H9 (cell line): Measurements from ENCODE around the gene ADSL. TPM values are rescaled to one million over a fixed set of nuclear protein-coding genes. Genes with fewer than 3 reads are reported as not detected.

Source experiments
- DNase-seq: peaks from one replicate; pipeline ENCODE4 v3.0.0-alpha.2; 2017
- H2AFZ ChIP-seq: one replicate; pipeline ENCODE4 v1.6.1; 2013; ENCODE audit warnings: mild to moderate bottlenecking, low read length, control low read depth, moderate library complexity
- H2AK5ac ChIP-seq: 2 replicates; pipeline ENCODE4 v1.6.1; 2013; ENCODE audit warnings: low read length, control low read depth, mixed read lengths; ENCODE audit not compliant: insufficient read length
- H2BK120ac ChIP-seq: one replicate; pipeline ENCODE4 v1.6.1; 2013; ENCODE audit warnings: low read depth, mild to moderate bottlenecking, low read length, control low read depth, inconsistent platforms; ENCODE audit not compliant: poor library complexity, severe bottlenecking
- H2BK12ac ChIP-seq: 2 replicates; pipeline ENCODE4 v1.6.1; 2013; ENCODE audit warnings: low read length, control low read depth, mixed read lengths, low read depth; ENCODE audit not compliant: insufficient read length
- H2BK15ac ChIP-seq: 2 replicates; pipeline ENCODE4 v1.6.1; 2013; ENCODE audit warnings: low read depth, low read length, control low read depth
- H2BK20ac ChIP-seq: one replicate; pipeline ENCODE4 v1.6.1; 2013; ENCODE audit warnings: low read depth, mild to moderate bottlenecking, low read length, control low read depth, inconsistent platforms; ENCODE audit not compliant: poor library complexity, severe bottlenecking
- H2BK5ac ChIP-seq: 2 replicates; pipeline ENCODE4 v1.6.1; 2013; ENCODE audit warnings: low read length, control low read depth, mixed read lengths; ENCODE audit not compliant: insufficient read length
- H3K14ac ChIP-seq: 2 replicates; pipeline ENCODE4 v1.6.1; 2013; ENCODE audit warnings: low read length, control low read depth; ENCODE audit not compliant: insufficient read depth
- H3K18ac ChIP-seq: 2 replicates; pipeline ENCODE4 v1.6.1; 2013; ENCODE audit warnings: low read depth, mild to moderate bottlenecking, mixed read lengths, low read length, control low read depth; ENCODE audit not compliant: insufficient read length
- H3K23ac ChIP-seq: 2 replicates; pipeline ENCODE4 v1.6.1; 2013; ENCODE audit warnings: low read length, control low read depth, mixed read lengths, low read depth; ENCODE audit not compliant: insufficient read length
- H3K23me2 ChIP-seq: 2 replicates; pipeline ENCODE4 v1.6.1; 2013; ENCODE audit warnings: low read depth, mild to moderate bottlenecking, mixed read lengths, low read length, control low read depth; ENCODE audit not compliant: insufficient read length, poor library complexity, severe bottlenecking
- H3K27ac ChIP-seq: 2 replicates; pipeline ENCODE4 v1.5.1; 2013; ENCODE audit warnings: low read length, control low read depth, mixed read lengths, low read depth; ENCODE audit not compliant: insufficient read length
- H3K27me3 ChIP-seq: 2 replicates; pipeline ENCODE4 v1.6.1; 2013; ENCODE audit warnings: low read length, control low read depth, inconsistent platforms; ENCODE audit not compliant: insufficient read depth
- H3K4ac ChIP-seq: 2 replicates; pipeline ENCODE4 v1.6.1; 2013; ENCODE audit warnings: low read depth, mild to moderate bottlenecking, control low read depth, inconsistent platforms, low read length, moderate library complexity
- H3K4me1 ChIP-seq: 2 replicates; pipeline ENCODE4 v1.6.1; 2013; ENCODE audit warnings: low read length, control low read depth, inconsistent platforms; ENCODE audit not compliant: insufficient read depth
- H3K4me2 ChIP-seq: 2 replicates; pipeline ENCODE4 v1.6.1; 2013; ENCODE audit warnings: low read length, control low read depth, mixed read lengths; ENCODE audit not compliant: insufficient read length, insufficient read depth
- H3K56ac ChIP-seq: 2 replicates; pipeline ENCODE4 v1.6.1; 2013; ENCODE audit warnings: low read depth, mild to moderate bottlenecking, mixed read lengths, low read length, control low read depth; ENCODE audit not compliant: insufficient read length
- H3K79me1 ChIP-seq: 2 replicates; pipeline ENCODE4 v1.6.1; 2013; ENCODE audit warnings: low read depth, mild to moderate bottlenecking, moderate library complexity, low read length, control low read depth, inconsistent platforms; ENCODE audit not compliant: insufficient read depth, poor library complexity, severe bottlenecking
- H3K79me2 ChIP-seq: 2 replicates; pipeline ENCODE4 v1.6.1; 2013; ENCODE audit warnings: low read length, control low read depth, inconsistent platforms; ENCODE audit not compliant: insufficient read depth
- H3K9ac ChIP-seq: 2 replicates; pipeline ENCODE4 v1.6.1; 2013; ENCODE audit warnings: low read length, control low read depth, mixed read lengths; ENCODE audit not compliant: insufficient read length; ENCODE audit errors: extremely low read depth
- H3K9me3 ChIP-seq: one replicate; pipeline ENCODE4 v1.6.1; 2013; ENCODE audit warnings: low read depth, low read length, inconsistent platforms; ENCODE audit not compliant: control insufficient read depth
- H3T11ph ChIP-seq: one replicate; pipeline ENCODE4 v1.6.1; 2013; ENCODE audit warnings: mild to moderate bottlenecking, low read length, control low read depth, inconsistent platforms
- H4K20me1 ChIP-seq: one replicate; pipeline ENCODE4 v1.6.1; 2013; ENCODE audit not compliant: control insufficient read depth, insufficient read length, insufficient read depth
- H4K5ac ChIP-seq: 2 replicates; pipeline ENCODE4 v1.6.1; 2013; ENCODE audit warnings: low read depth, mild to moderate bottlenecking, mixed read lengths, low read length, control low read depth; ENCODE audit not compliant: insufficient read length
- H4K8ac ChIP-seq: replicated peaks from 2 replicates; pipeline ENCODE4 v1.6.1; 2013; ENCODE audit warnings: low read length, control low read depth, mixed read lengths, low read depth; ENCODE audit not compliant: insufficient read length
- H4K91ac ChIP-seq: 2 replicates; pipeline ENCODE4 v1.6.1; 2013; ENCODE audit warnings: low read depth, mild to moderate bottlenecking, moderate library complexity, mixed read lengths, low read length, control low read depth; ENCODE audit not compliant: insufficient read length
- H3K27ac Mint-ChIP-seq, 3 experiments: 2 replicates in 2 of 3; 3 replicates in 1 of 3; pipeline ENCODE4 v1.8.0; 2020 to 2021; ENCODE audit warnings: mixed read lengths in 3 of 3, mild to moderate bottlenecking in 1 of 3, moderate library complexity in 1 of 3
- H3K27me3 Mint-ChIP-seq: 2 replicates; pipeline ENCODE4 v1.8.0; 2021; ENCODE audit warnings: low read depth, mild to moderate bottlenecking, moderate library complexity, mixed read lengths
- H3K36me3 Mint-ChIP-seq, 3 experiments: 2 replicates in 2 of 3; 3 replicates in 1 of 3; pipeline ENCODE4 v1.8.0; 2020 to 2021; ENCODE audit warnings: low read depth in 3 of 3, mixed read lengths in 3 of 3; ENCODE audit not compliant: insufficient read depth in 1 of 3
- H3K4me1 Mint-ChIP-seq, 2 experiments: 2 replicates each; pipeline ENCODE4 v1.8.0; 2020; ENCODE audit warnings: mixed read lengths in 2 of 2
- H3K4me3 Mint-ChIP-seq, 2 experiments: 2 replicates in 1 of 2; 3 replicates in 1 of 2; pipeline ENCODE4 v1.8.0; 2020 to 2021; ENCODE audit warnings: mild to moderate bottlenecking in 2 of 2, mixed read lengths in 2 of 2, moderate library complexity in 1 of 2
- H3K9me3 Mint-ChIP-seq, 2 experiments: 2 replicates in 1 of 2; 3 replicates in 1 of 2; pipeline ENCODE4 v1.8.0; 2020; ENCODE audit warnings: mild to moderate bottlenecking in 2 of 2, mixed read lengths in 2 of 2, moderate library complexity in 1 of 2
- CTCF ChIP-seq: fragments of 200-600 bp; sonication (generic); conservative IDR thresholded peaks from 3 replicates; pipeline ENCODE4 v1.8.0; 2021; ENCODE audit warnings: antibody characterized with exemption, mild to moderate bottlenecking
- WGBS: extraction: QIAGEN DNeasy Blood & Tissue Kit; methylation state at CpG from one replicate; pipeline ENCODE4 v1.1.7; 2013; ENCODE audit warnings: missing lambda C conversion rate, low lambda C conversion rate, mixed read lengths; ENCODE audit not compliant: insufficient read length; ENCODE audit errors: extremely low coverage; 5-methylcytosine and 5-hydroxymethylcytosine counted together
- total RNA-seq: library from RNA; stranded (reverse); gene quantifications from 2 replicates; pipeline ENCODE4 v1.2.1, GENCODE V29; 2021

Gene ADSL
- total RNA-seq, 1 experiment from 2014 or later = 175 TPM

- H2BK15ac ChIP-seq = no peak overlapping the region
- H3K79me2 ChIP-seq = no peaks in the 10 kb centered on the region
- peak overlapping the region; percentile 76 to 91 (median 88) for H3K27ac Mint-ChIP-seq
- H3K4me1 ChIP-seq = no peaks in the 10 kb centered on the region
- H3K27me3 Mint-ChIP-seq = no peaks in the 10 kb centered on the region; the same call in 1 of the 2 replicates
- no CpG with 5 or more reads among the region's 10 CpGs for WGBS
- no peak overlapping the region for H2BK12ac ChIP-seq
- H4K8ac ChIP-seq = no peak overlapping the region
- no peak overlapping the region for H3K4me3 Mint-ChIP-seq
- TF ChIP-seq CTCF = no peak
- H2BK120ac ChIP-seq = no peak overlapping the region
- H3K23ac ChIP-seq = no peak overlapping the region
- H3K36me3 Mint-ChIP-seq = peaks cover 23 to 53% (median 51%) of the 10 kb centered on the region in 3 experiments
- H4K5ac ChIP-seq = no peak overlapping the region
- H3K18ac ChIP-seq = no peak overlapping the region
- H3K56ac ChIP-seq = no peak overlapping the region
- no peaks in the 10 kb centered on the region for H3K9me3 ChIP-seq
- H3K27ac ChIP-seq = no peak overlapping the region
- H3T11ph ChIP-seq = no peak overlapping the region
- DNase-seq = no peak
- H3K9me3 Mint-ChIP-seq = no peaks in the 10 kb centered on the region
- H3K23me2 ChIP-seq = no peaks in the 10 kb centered on the region
- H3K4me2 ChIP-seq = no peak overlapping the region
- no peak overlapping the region for H3K9ac ChIP-seq
- no peaks in the 10 kb centered on the region for H3K79me1 ChIP-seq
- no peak overlapping the region for H4K91ac ChIP-seq
- no peaks in the 10 kb centered on the region for H3K27me3 ChIP-seq
- H2BK5ac ChIP-seq = no peak overlapping the region
- no peaks in the 10 kb centered on the region for H4K20me1 ChIP-seq
- H3K4me1 Mint-ChIP-seq = 0 out of 4 replicates have a peak, but pooled peaks cover 2 to 6% of the 10 kb centered on the region in 2 experiments
- H2AFZ ChIP-seq = no peak overlapping the region
- no peak overlapping the region for H2BK20ac ChIP-seq
- H3K14ac ChIP-seq = no peak overlapping the region
- no peak overlapping the region for H3K4ac ChIP-seq
- no peak overlapping the region for H2AK5ac ChIP-seq
These were observed 68.7 kb downstream of the ADSL start for GRCh38 chr22:40414838-40415505.
